NCI-H345 (cell line): ENCODE data around the gene GINS2.
A peak's percentile ranks its signal among the peaks of the same experiment; 100 is the strongest.

Experiments
- DNase-seq: peaks from one replicate; lab custom pipeline; 2025; lab: John Stamatoyannopoulos, UW

Gene GINS2

DNA sequence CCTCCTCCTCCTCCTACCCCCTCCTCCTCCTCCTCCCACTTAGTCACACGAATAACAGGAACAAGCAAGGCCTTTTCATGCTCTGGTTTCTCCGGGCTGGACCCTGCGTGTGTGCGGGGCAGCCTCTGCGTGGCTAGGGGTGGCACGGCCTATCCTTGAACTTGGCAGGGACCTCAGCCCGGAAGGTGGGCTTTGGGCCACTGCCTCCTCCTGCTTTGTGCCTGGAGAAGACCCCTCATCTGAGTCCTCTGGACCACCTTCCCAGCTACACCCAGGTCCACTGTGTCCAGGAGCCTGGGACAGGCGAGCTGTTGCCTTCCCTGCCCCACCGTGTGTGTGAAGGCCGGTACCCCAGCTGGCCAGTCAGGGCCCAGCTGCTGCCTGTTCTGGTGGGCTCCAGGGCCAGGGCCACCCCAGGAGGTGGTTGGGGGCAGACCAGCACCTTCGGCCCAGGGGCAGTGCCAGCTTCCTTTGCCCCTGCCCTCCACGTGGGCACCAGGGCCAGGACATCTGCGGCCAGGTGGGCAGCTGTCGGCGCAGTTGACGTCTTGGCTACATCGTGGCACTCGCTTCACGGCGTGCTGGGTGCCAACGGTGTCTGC lies 35.4 kb downstream of the GINS2 start:
- no peak for DNase-seq

DNA sequence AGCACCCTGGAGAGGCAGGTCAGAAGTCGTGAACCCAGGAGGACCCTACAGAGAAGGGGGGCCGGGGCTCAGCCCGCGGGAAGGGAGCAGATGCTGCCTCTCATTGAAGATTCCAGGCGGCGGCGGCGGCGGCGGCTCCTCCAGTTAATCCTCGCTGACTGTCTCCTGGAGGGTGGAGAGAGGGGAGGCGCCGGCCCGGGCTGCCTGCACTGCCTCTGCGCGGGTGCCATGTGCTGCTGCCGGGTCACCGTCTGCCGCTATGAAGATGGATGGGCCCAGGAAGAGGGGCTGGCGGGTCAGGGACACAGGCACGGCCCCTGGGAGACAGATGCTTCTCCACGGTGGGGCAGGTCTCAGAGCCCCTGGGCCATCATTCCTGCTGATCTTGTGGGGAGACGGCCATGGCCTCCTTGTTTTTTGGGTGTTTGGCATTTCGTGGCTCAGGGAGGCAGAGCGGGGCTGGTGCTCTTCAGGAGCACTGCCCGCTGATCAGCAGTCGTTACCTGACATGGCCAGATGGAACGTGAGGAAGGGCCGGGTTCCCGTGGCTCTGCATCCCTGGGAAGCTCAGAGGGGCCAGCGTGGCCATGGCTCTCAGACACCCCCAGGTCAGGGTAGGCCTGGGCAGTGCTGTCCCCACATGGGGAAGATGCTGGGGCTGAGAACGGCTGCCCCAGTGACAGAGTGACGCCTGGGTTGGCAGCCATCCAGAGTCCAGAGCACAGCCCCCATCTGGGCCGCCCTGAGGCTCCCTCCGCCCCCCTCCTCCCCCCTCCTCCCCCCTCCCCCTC lies 36.1 kb downstream of the GINS2 start:
- peak; percentile 65 for DNase-seq

DNA sequence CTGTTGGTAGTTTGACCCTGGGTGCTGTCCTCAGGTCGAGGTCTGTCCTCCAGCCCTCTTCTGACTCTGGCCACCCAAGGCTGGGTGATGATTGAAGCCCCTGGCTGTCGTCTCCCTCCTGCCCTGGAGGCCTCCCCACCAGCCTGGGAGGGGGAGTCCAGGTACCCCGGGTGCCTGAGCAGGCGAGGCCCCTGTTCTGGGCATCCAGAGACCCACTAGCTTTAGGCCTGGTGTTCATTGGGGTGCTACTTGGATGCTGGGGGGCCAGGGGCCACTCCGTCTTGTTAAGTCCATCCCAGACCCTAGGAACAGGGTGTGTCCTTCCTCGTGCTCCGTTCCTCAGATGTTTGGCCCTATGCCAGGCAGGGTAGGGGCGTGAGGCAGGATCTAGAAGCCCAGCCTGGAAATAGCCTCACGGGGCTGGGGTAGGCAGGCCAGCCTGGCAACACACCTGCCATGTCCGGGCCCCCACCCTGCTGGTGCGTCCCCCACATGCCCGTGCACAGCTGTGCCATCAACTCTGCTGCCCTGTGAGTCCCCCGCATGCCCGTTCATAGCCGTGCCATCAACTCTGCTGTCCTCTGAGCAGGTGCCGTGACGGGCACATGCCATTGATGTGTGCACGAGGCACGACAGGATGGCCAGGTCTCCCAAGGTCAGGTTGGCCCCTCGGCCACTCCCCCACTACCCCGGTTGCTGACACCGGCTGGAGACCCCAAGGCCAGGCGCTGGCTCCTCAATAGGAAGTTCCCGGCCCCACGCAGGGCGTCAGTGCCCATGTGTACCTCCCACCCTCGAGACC lies 36.9 kb downstream of the GINS2 start:
- peak; percentile 18 for DNase-seq

DNA sequence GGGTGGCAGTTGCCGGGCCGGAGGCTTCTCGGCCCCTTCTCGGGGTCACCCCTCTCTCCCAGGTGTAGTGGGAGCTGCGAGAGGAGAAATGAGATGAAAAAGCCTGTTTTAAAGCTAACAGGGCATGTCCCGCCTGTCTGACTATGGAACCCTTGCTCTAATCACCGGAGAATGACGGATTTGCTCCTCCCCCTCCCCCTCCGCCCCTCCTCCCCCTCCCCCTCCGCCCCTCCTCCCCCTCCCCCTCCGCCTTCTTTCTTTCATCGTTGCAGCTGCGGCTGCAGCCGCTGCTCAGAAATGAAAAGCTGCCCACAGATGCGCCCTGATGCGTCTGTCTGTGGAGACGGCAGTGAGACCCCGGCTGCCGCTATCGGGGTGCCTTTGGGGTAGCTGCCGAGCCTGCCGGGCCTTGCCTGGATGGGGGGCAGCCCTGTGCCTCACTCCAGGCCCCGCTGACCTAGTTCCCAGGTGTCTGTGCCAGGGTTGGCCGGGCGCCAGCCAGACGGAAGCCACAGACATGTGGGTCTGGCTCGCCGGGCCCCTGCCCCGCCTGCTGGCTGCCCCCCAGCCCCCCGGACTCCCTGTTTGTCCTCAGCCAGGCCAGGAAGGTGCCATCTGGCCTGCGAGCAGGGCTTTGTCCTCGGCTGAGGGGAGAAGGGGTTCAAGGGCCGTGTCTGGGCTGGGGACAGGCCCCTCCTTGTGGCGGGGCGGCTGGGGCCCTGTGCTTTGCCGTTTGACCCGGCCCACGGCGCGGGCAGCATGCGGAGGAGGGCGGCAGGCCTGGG lies 37.7 kb downstream of the GINS2 start:
- DNase-seq = peak; percentile 70

DNA sequence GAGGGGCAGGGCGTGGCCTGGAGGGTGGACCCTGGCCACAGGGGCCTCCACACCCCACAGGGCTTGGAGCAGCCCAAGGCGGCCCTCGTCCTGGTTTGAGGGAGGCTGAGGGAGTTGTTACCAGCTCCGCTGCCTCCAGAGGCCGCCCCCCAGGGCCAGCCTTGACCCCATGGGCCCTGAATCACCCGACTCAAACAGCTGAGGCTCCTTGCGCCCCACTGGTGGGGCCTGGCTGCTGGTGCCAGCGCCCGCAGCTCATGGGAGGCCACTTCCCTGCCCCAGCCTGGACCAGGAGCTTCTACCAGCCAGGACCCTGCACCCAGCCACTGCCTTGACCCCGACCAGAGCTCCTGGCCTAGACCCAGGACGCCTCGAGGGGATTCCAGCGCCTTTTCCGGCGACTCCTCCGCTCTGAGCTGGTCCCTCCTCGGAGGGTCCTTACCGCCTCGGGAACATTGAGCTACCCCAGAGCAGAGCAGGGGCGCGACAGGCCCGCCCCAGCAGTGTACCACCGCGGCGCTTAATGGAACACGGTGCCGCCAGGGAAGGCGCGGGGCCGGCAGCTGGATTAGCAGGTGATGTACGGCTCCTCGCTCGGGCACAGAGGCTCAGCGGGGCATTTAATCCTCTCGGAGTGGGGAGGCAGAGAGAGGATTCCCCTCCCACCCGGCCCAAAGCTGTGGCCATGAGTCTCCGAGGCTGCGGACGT lies 38.5 kb downstream of the GINS2 start:
- DNase-seq = peak; percentile 76

DNA sequence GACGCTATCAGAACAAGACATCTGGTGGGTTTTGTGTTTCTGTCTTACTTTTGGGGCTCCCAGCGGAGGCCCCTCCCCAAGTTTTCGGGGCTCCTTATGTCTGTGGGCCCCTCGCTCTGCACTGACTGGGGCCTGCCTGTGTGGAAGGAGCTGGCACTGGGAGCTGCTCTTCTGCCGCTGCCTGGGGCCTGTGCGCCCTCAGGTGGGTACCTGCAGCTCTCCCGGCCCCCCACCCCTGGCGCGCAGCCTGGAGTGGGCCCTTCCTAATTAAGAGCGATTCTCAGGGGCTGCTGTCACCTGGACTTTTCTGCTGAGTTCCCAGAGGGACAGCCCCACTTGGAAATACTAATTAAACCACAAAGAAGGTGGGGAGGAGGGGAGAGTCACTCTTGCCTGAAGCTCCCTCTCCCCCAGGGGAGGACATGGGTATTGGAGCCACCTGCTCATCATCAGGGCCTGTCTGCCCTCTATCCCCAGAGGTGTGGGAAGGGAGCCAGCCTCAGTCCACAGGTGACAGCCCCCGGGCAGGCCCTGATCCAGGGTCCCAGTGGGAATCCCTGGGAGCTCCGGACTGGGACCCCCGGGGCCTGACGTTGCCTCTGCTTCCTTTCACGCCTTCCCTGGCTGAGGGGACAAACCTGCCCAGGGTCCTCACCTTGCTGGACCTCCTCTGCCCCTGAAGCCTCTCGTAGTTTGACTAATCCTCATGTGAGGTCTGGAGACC lies 39.2 kb downstream of the GINS2 start:
- DNase-seq = peak; percentile 79

DNA sequence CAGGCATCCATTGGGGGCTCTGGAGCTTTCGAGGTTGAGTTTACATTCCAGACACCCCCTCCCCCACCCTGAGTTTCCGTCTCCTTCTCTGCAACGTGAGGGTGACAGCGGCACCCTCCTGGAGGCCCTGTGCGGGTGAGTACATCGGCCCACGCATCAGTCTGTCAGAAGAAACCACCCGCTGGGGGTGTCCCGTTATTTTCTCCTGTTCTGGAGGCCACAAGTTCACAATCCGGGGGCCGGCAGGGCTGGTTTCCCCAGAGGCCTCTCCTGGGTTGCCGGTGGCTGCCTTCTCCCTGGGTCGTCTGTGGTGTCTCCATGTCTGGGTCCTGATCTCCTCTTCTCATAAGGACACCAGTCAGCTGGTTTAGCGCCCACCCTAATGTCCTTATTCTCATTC lies 39.9 kb downstream of the GINS2 start:
- DNase-seq = no peak

DNA sequence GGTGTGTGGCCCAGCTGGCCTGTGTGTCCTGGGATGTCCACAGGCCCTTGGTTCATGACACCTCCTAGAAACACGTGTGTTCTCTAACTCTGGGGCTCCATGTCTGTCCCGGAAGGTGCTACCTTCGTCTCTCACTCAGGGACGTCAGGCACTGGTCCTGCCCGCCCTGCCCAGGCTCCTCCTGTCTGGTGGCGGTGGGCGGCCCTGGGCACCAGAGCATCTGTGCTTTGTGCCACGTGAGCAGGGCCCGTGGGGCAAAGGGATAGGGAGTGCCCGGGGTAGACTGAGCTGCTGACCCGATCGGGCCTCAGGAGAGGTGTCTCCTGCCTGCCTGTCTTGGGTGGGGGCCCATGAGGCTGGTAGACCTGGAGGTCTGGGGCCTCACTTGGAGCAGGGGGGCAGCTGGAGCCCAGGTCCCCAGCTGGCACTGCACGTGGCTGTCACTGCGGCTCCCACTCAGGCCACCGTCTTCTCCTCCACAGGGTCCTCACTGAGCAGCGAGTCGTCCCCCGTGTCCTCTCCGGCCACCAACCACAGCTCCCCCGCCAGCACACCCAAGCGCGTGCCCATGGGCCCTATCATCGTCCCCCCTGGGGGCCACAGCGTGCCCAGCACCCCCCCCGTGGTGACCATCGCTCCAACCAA lies 40.6 kb downstream of the GINS2 start:
- DNase-seq = no peak

DNA sequence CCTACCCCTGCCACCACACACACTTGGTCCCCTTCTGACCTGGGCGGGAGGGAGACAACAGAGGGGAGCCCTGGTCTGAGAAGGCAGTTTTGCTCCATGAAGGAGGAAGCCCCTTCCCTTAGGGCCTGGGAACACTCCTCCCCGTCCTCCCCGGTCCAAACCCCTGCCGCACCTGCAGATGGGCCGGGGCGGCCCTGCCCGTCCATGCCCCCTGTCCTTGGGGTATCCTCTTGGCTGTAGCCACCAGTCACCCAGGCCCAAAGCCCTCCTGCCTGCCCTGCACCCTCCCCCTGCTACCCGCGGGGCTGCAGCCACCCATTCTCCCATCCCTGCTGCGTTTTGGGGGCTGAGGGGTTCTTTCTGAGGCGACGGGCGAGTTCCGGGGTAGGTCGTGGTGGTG lies 41.8 kb downstream of the GINS2 start:
- no peak for DNase-seq

DNA sequence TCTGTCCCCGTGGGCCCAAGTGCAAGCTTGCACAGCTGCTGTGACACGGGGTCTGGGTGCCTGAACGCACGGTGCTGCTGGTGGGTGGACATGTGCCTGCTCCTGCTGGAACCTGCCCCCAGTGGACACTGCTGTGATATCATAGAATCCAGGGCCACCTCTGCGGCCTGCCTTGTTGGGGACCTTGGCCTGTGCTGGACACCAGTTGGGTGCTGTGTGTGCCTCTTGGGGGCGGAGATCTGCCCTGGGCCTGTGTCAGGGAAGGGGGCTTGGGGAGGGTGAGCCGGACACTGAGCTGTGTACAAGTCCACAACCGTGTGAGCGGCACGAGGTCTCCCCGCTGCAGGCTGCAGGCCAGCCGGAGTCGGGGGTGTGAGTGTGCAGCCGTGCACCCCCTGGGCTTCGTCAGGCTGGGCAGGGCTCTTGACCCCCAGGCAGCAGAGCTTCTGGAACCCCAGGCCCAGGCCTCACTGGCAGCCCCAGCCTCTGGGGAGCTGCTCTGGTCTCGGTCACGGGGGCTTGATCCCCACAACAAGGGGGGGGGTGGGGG lies 42.3 kb downstream of the GINS2 start:
- no peak for DNase-seq

DNA sequence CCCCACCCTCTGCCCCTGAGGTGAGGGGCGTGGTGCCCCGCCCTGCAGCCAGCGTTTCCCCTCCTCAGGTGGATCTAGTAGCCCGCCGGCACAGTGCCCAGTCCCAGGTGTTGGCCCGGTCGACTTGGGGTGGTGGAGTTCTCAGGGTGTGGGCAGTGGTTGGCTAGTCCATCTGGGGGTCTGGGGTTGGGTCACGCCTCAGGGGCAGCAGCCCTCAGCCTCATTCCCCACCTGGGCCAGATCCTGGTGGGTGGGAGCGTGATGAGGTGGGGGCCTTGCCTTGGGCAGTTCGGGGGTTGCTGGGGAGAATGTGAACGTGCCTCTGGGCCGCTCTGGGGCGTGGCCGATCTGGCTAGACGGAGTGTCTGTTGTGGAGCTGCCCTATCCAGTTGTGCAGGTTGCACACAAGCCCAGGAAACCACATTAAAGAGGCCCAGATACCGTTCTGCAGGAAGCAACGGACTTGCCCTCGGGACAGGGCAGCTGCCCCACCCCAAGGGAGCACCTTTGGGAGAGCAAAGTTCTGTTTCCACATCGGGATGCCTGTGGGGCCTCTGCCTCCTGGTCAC lies 43.6 kb downstream of the GINS2 start:
- DNase-seq = no peak

DNA sequence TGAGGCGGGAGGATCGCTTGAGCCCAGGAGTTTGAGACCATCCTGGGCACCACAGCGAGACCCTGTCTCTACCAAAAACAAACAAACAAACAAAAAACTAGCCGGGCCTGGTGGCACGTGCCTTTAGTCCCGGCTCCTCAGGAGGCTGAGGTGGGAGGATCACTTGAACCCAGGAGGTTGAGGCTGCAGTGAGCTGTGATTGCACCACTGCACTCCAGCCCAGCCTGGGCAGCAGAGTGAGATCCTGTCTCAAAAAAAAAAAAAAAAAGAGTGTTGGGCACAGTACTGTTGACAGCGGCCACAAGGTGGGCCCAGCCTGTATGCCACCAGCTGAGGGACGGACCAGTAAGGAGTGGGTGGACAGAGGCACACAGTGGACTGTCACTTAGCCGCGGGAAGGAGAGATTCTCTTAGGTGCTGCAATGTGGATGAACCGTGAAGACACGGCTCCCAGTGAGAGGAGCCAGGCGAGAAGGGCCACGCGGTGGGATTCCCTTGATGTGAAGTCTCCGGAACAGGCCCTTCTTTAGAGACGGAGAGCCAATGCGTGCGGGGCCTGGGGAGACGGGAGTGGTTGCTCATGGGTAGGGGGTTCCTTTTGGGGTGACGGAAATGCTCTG lies 44.6 kb downstream of the GINS2 start:
- DNase-seq = no peak

DNA sequence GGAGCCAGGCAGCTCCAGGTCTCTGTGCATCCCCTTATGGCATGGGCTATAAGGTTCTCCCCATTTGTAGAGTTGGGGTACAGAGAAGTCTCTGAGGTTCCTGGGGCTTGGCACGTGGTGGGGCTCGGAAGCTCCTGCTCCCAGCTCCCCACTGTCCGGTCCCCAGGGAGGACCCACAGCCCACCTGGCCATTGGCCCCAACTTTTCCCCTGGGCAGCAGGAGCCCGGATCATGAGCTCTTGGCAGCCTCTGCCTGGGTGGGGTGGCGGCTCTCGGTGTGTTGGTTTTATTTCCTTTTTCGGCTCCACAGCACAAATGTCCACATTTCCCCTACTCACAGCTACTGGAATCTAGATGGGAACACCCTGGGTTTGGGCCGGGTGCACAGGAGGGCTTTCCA lies 45.1 kb downstream of the GINS2 start:
- no peak for DNase-seq

DNA sequence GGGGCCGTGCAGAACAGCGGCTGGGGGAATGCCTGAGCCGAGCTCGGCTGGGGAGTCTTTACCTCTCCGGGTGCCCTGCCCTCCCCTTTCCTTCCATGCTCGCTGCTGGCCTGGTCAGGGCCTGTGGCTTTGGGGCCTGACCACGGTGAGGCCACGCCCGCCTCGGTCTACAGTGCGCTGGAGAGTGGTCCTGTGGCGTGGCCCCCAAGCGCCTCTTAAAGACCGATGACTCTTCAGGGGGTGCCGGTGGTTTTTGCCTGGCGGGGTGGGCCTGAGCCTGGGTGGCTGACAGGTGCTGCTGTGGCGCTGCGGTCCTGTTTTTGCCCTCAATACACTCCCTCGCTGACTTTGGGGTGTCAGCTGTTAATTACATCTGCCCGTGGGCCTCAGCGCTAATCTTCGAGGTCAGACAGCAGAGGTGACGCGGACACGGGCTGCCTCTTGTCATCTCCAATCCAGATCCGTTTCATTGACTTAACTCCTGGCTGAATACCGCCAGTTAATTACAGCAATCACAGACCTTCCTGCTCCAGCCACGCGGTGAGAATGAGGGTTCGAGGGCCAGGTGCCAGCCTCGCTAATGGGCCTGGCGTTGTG lies 45.9 kb downstream of the GINS2 start:
- no peak for DNase-seq

DNA sequence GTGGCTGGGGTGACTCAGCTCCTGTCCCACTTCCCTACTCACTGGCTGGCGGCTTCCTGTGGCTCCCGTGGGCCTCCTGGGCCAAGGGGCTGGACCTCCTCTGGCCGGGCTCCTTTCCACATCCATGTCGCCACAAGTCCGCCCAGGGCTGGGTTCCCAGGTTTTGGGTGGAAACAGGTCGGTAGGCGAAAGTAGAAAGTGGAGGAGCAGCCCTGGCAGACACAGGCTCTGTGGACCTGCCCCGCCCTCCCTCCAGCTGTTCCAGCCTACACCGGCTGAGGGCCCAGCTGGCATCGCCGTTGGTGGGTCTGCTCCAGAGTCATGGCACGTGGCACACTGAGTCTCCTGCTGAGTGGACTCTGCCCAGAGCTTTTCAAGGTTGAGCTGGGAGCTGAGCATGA lies 47.0 kb downstream of the GINS2 start:
- peak; percentile 36 for DNase-seq

DNA sequence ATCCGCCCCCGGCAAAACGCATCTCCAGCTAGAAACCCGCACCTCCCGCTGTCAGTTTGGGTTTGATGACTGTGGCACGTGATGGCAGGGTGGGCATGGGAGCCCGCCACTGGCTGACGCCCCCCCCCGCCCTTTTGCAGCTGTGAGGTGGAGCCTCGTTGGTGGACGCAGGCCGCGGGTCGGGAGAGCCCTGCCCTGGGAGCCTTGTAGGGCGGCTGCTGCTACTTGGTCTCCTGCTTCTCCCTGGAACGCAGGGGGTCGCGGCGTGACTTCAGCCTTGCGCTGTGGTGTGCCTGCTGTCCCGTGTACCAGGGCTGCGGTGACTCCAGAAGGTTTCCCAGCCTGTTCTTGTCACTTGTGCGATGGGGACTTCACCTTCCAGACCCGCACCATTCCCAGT lies 47.4 kb downstream of the GINS2 start:
- DNase-seq = no peak

DNA sequence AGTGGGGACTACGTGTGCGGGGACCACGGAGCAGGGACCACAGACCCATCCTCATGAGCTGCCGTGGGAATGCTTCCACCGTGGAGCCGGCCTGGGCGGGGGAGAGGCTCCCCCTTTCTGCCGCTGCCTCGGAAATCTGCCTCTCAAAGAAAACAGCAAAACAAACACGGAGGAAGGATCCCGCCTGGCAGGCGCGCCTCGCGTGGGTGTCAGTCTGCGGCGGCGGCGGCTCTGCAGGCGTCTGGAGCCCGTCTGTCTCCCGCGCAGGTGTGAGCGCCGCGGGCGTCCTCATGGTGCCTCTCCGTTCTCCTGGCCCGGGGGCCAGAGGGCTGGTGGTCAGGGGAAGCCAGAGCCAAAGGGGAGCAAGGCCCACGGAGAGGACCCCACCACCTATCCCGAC lies 48.2 kb downstream of the GINS2 start:
- no peak for DNase-seq

DNA sequence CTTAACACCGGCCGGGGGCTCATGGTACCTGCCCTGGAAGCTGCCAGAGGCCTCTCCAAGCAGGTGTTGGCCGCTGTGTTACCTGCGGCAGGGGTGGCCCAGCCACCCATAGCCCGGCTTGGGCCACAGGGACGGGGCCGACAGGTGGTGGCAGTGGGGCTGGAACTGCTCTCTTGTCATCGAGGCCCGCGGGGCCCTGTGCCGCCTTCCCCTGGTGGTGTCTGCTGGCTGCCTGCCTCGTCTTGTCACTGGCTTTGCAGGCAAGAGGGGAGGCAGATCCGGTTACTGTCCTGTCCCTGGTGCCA lies 48.5 kb downstream of the GINS2 start:
- no peak for DNase-seq
